Kidney (tissue), 14 donors: ENCODE data around the gene PSG7. TPM values are rescaled to one million over a fixed set of nuclear protein-coding genes. Genes with fewer than 3 reads are reported as not detected.
A peak's percentile ranks its signal among the peaks of the same experiment; 100 is the strongest.
"Not testable (repeated sequence)": the region's sequence is repeated elsewhere in the genome, so short reads cannot be mapped to it uniquely, and the experiment has no call there.

Experiments used
- DNase-seq, 5 donors: peaks; one replicate each; pipeline ENCODE4 v3.0.0-alpha.2; 2013 to 2020
- FAIRE-seq: peaks from 2 replicates; lab custom pipeline; 2012; peaks lifted over from hg19 to GRCh38; lab: Jason Lieb, UNC
- H3K27ac ChIP-seq, 2 donors: one replicate each; pipeline ENCODE4 v1.7.0; 2013; ENCODE audit warnings: low read depth in 2 of 2, low read length in 2 of 2, inconsistent platforms in 1 of 2
- H3K27me3 ChIP-seq: one replicate; pipeline ENCODE4 v1.7.1; 2013; ENCODE audit warnings: low read length, inconsistent platforms; ENCODE audit not compliant: control insufficient read depth, insufficient read depth
- H3K36me3 ChIP-seq, 3 donors: one replicate each; pipeline versions ENCODE4 v1.7.0 to v1.7.1; 2013; ENCODE audit warnings: low read length in 3 of 3, control low read depth in 1 of 3, inconsistent platforms in 1 of 3; ENCODE audit not compliant: insufficient read depth in 3 of 3, control insufficient read depth in 2 of 3
- H3K4me1 ChIP-seq, 3 donors: one replicate each; pipeline versions ENCODE4 v1.7.0 to v1.7.1; 2013; ENCODE audit warnings: low read length in 3 of 3, inconsistent platforms in 1 of 3, low read depth in 1 of 3; ENCODE audit not compliant: control insufficient read depth in 2 of 3, insufficient read depth in 2 of 3
- H3K4me3 ChIP-seq, 3 donors: one replicate each; pipeline versions ENCODE4 v1.7.0 to v1.8.1; 2013; ENCODE audit warnings: low read length in 3 of 3, control low read depth in 1 of 3, inconsistent platforms in 1 of 3
- H3K9ac ChIP-seq, 3 donors: one replicate each; pipeline versions ENCODE4 v1.7.0 to v1.7.1; 2013; ENCODE audit warnings: low read length in 3 of 3, control low read depth in 1 of 3, inconsistent platforms in 1 of 3
- H3K9me3 ChIP-seq, 3 donors: one replicate each; pipeline versions ENCODE4 v1.7.0 to v1.7.1; 2013; ENCODE audit warnings: low read length in 3 of 3, control low read depth in 1 of 3, inconsistent platforms in 1 of 3; ENCODE audit not compliant: control insufficient read depth in 2 of 3, insufficient read depth in 1 of 3
- intact Hi-C: fragments of 100-400 bp; cut with DNase I; formaldehyde crosslinking; loops from one replicate; pipeline ENCODE4 v1.11.1; 2022
- polyA plus RNA-seq: library from polyadenylated mRNA; stranded (reverse); fragments of 350-450 nt; fragmentation: Illumina TruSeq; extraction: RNeasy Lipid Tissue Mini Kit (QIAGEN cat#74804); gene quantifications from one replicate; pipeline ENCODE4 v1.2.3, GENCODE V29; 2014; ENCODE audit warnings: low read depth, low replicate concordance; ENCODE audit not compliant: insufficient read depth
- total RNA-seq: library from RNA; stranded (reverse); fragmentation: NEBNext Ultra II Directional; extraction: Animal tissue kit (Norgen Biotek cat#: 25700); gene quantifications from one replicate; pipeline ENCODE4 v1.2.1, GENCODE V29; 2021
- TF ChIP-seq, protein P1 (sequence below): IDR thresholded peaks from 3 replicates; pipeline ENCODE4 v1.5.1; 2012; ENCODE audit warnings: mild to moderate bottlenecking, moderate library complexity, borderline replicate concordance; ENCODE audit not compliant: insufficient read depth; ENCODE audit errors: extremely low read depth
- donor health status: control.
- donor health status: control.
- donor health status: control.
- donor health status: control.
- donor health status: control.
- donor health status: DM: yes; HTN: yes; CAD: no.
- donor health status: Normal renal cell carcinoma (clear cell type).

The PSG7 gene
- total and polyA plus RNA-seq, 2 donors from 2014 or later: not detected

DNA sequence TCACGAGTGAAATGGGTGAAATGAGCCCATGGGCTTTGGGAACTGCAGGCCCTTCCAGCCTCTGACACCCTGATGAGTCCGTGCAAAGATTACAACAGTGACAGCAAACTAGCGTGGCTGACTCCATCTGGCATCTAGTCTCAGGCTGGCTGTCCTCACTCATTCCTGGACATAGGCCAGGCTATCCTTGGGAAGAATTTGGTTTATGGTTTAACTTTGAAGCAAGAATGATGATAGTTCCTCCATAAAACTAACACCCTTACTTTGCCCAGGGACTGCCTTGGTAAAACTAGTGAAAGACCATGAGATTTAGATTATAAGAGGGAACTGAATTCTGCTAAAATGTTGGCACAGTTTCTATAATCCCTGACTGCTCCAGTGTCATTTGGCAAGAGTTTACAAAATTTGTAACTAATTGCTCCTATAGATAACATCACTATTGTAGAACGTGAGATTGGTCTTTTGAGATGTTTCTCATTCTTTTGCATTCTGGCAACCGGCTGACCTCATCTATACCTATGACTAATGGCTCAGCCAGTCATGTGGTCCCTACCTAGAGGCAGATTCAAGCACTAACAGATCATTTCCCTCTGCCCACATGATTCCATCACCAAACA lies 4.4 kb downstream of the PSG7 start:
- H3K4me3 ChIP-seq, DNase-seq, H3K9ac ChIP-seq, H3K4me1 ChIP-seq, H3K27ac ChIP-seq, H3K9me3 ChIP-seq, H3K36me3 ChIP-seq, FAIRE-seq, H3K27me3 ChIP-seq, intact Hi-C loops: not testable (repeated sequence)

DNA sequence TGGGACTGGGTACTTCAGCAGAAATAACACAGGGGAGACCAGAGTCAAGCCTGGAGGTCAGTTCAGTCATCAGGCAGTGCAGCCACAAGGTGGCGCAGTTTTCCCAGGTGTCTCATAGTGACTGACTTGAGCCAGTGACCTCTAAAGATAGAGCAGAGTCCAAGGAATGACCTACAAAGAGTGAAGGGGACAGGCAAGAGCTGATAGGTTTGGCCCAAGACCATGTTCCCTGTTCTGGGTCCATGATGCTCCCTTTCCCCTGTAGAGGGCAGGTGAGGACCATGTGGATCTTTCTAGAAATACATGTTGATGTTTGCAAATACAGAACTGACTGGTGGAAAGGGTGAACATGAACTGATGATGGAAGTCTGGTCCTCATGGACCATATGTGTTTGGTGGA lies 6.8 kb downstream of the PSG7 start:
- H3K9ac ChIP-seq, intact Hi-C loops, H3K4me3 ChIP-seq, H3K27ac ChIP-seq, H3K27me3 ChIP-seq, FAIRE-seq, H3K36me3 ChIP-seq, H3K9me3 ChIP-seq, H3K4me1 ChIP-seq: not testable (repeated sequence)
- peak in 1 of 5 donors; percentile 5 for DNase-seq

DNA sequence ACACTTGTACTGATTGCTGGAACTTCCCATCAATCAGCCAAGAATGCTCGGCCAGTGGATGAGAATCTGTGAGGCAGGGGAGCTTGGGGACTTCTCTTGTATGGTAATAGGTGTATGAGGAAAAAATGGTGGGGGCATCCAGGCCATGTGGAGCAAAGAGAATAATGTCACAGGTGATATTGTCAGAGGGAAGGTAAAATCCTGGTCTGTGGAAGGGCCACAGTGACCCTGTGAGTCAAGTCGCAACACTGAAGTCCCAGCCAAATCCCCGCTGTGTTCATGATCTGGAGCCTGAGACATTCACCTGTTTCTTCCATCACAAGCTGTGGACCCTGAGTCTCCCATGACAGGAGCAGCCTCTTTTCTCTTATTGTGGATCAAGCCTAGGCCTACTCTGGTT lies 8.1 kb downstream of the PSG7 start:
- DNase-seq: no peak
- TF ChIP-seq, protein P1, sequence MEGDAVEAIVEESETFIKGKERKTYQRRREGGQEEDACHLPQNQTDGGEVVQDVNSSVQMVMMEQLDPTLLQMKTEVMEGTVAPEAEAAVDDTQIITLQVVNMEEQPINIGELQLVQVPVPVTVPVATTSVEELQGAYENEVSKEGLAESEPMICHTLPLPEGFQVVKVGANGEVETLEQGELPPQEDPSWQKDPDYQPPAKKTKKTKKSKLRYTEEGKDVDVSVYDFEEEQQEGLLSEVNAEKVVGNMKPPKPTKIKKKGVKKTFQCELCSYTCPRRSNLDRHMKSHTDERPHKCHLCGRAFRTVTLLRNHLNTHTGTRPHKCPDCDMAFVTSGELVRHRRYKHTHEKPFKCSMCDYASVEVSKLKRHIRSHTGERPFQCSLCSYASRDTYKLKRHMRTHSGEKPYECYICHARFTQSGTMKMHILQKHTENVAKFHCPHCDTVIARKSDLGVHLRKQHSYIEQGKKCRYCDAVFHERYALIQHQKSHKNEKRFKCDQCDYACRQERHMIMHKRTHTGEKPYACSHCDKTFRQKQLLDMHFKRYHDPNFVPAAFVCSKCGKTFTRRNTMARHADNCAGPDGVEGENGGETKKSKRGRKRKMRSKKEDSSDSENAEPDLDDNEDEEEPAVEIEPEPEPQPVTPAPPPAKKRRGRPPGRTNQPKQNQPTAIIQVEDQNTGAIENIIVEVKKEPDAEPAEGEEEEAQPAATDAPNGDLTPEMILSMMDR: no peak
- no peaks in the 10 kb centered on the region for H3K27me3 ChIP-seq
- no peak overlapping the region for H3K27ac ChIP-seq
- H3K4me1 ChIP-seq: no peaks in the 10 kb centered on the region
- intact Hi-C loops: no loop called here
- no peak overlapping the region for H3K4me3 ChIP-seq
- H3K9ac ChIP-seq: no peak overlapping the region
- no peak for FAIRE-seq
- no peaks in the 10 kb centered on the region for H3K36me3 ChIP-seq
- H3K9me3 ChIP-seq: no peaks in the 10 kb centered on the region

DNA sequence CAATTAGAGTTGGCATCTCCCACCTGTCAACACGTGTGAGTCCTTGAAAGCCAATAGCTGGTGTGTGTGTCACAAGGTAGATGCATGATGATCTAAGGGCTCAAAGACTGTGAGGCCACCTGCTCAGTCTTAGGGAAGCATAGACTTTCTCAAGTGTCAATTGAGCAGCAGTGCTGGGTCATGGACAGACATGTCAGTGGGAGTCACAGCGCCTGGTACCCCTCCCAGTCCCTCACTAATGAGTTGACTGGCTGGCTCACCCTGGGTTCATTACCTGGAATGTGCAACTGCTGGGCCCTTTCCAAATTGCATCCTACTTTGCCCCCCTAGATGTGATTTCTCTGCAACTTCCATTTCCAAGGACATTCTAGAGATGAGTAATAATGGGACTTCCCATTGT lies 10.2 kb downstream of the PSG7 start:
- intact Hi-C loops: no loop called here
- no peak for FAIRE-seq

DNA sequence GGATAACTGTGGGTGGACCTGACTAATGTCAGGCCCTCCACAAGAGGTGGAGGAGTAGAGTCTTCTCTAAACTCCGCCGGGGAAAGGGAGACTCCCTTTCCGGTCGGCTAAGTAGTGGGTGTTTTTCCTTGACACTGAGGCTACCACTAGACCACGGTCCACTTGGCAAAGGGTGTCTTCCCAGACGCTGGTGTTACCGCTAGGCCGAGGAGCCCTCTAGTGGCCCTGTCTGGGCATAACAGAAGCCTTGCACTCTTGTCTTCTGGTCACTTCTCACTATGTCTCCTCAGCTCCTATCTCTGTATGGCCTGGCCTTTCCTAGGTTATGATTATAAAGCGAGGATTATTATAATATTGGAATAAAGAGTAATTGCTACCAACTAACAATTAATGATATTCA lies 13.9 kb downstream of the PSG7 start:
- intact Hi-C loops, H3K27ac ChIP-seq, H3K4me3 ChIP-seq, H3K36me3 ChIP-seq, H3K27me3 ChIP-seq, FAIRE-seq, H3K9ac ChIP-seq, H3K9me3 ChIP-seq, H3K4me1 ChIP-seq: not testable (repeated sequence)
- DNase-seq: peak in 1 of 5 donors; percentile 7

More for the DNA sequence above, 10.2 kb downstream of the PSG7 start:
- Histone ChIP-seq H3K9me3 (no peaks in the 10 kb centered on the region), H3K36me3 (no peaks in the 10 kb centered on the region), H3K4me3 (no peak overlapping the region), H3K27me3 (no peaks in the 10 kb centered on the region), H3K4me1 (no peaks in the 10 kb centered on the region), H3K9ac (no peak overlapping the region), H3K27ac (no peak overlapping the region)
- TF ChIP-seq, protein P1: no peak
- no peak for DNase-seq

DNA sequence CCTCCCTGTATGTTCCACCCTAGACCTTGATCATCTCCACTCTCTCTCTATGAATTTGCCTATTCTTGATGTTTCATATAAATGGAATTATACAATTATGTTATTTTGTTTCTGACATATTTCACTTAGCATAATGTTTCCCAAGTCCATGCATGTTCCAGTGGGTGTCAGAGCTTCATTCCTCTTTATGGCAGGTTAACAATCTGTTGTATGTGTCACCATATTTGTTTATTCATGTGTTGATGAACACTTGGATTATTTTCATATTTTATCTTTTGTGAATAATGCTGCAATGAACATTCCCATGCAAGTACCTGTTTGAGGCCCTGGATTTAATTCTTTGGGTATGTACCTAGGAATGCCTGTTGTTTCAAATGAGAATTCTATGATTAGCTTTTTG lies 16.0 kb downstream of the PSG7 start:
- intact Hi-C loops, H3K4me3 ChIP-seq, H3K27me3 ChIP-seq, FAIRE-seq, H3K9ac ChIP-seq, H3K36me3 ChIP-seq, DNase-seq, H3K4me1 ChIP-seq, H3K9me3 ChIP-seq, H3K27ac ChIP-seq: not testable (repeated sequence)
